ENCODE data around the gene SEMA4D. TPM values are rescaled to one million over a fixed set of nuclear protein-coding genes. Genes with fewer than 3 reads are reported as not detected.

SEMA4D gene
- total RNA-seq, 1 donor = 0.43 TPM

DNA sequence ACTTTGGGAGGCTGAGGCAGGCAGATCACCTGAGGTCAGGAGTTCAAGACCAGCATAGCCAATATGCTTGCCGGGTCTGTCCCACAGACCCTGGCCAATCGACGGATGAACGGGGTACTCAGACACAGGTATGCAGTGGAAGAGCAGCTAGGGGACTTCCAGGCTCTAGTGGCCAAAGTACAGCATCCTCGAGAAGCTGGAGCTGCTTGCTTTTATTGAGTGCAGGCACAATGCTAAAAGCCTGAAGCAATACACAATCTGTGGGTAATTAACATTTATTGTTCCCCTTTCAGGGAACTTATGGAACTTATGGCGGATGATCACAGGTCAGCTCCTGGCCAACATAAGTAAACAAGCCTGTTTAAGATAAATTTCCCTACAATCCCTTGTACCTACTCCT, 32.8 kb upstream of the SEMA4D start:
- no peak for DNase-seq (ENCODE audit: low read depth)
- no peak overlapping the region for H3K4me3 ChIP-seq (ENCODE audit: low read depth, low read length)
- TF ChIP-seq, protein P1, sequence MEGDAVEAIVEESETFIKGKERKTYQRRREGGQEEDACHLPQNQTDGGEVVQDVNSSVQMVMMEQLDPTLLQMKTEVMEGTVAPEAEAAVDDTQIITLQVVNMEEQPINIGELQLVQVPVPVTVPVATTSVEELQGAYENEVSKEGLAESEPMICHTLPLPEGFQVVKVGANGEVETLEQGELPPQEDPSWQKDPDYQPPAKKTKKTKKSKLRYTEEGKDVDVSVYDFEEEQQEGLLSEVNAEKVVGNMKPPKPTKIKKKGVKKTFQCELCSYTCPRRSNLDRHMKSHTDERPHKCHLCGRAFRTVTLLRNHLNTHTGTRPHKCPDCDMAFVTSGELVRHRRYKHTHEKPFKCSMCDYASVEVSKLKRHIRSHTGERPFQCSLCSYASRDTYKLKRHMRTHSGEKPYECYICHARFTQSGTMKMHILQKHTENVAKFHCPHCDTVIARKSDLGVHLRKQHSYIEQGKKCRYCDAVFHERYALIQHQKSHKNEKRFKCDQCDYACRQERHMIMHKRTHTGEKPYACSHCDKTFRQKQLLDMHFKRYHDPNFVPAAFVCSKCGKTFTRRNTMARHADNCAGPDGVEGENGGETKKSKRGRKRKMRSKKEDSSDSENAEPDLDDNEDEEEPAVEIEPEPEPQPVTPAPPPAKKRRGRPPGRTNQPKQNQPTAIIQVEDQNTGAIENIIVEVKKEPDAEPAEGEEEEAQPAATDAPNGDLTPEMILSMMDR (IDR thresholded peaks at IDR 0.05; ENCODE audit: insufficient read depth, low read depth, low read length) = no peak

DNA sequence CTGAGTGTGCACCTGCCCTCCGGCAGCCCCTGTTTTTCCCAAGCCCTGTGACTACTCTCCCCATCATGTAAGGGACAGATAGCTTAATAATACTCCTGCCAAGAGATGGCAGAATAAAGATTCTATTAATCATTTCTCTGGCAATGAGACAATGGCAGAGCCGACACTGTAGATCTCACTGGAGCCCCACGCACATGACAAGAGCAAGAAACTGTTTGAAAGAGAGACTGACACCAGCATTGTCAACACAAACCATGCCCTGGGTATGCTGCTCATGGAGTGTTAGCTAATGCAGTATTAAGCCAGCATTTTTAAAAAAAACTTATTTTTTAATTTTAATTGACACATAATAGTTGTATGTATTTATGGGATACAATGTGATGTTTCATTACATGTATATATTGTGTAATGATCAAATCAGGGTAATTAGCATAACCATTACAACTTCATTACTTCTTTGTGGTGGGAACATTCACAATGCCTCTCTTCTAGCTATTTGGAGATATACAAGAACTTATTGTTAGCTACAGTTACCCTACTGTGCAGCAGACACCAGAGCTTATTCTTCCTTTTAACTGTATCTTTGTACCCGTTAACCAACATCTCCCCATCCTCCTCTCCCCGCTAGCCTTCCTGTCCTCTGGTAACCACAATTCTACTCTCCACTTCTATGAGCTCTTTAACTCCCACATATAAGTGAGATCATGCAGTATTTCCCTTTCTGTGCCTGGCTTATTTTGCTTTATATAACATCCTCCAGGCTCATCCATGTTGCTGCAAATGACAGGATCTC, 31.5 kb upstream of the SEMA4D start:
- H3K4me3 ChIP-seq (ENCODE audit: low read depth, low read length) = no peak overlapping the region
- DNase-seq (ENCODE audit: low read depth) = no peak
- TF ChIP-seq, protein P1 (IDR thresholded peaks at IDR 0.05; ENCODE audit: insufficient read depth, low read depth, low read length) = no peak

DNA sequence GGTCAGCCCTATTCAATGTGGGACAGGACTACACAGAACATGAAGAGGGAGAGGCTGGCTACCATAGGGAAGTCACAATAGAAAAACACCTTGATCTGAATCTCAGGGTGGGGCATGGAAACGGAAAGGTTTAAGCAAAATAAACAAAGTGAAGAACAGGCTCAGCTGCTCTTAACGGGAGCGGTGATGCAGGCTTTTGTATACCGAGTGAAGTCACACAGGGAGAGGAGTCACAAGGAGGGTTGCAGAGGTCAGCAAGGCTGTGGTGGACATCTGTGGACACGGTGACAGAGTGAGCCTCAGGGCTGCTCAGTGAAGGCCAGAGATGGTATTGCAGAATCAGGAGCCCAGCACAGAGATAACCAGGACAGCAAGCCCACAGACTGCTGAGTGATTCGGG, 30.6 kb upstream of the SEMA4D start:
- no peak for DNase-seq (ENCODE audit: low read depth)
- TF ChIP-seq, protein P1 (IDR thresholded peaks at IDR 0.05; ENCODE audit: insufficient read depth, low read depth, low read length) = no peak
- H3K4me3 ChIP-seq (ENCODE audit: low read depth, low read length) = no peak overlapping the region

DNA sequence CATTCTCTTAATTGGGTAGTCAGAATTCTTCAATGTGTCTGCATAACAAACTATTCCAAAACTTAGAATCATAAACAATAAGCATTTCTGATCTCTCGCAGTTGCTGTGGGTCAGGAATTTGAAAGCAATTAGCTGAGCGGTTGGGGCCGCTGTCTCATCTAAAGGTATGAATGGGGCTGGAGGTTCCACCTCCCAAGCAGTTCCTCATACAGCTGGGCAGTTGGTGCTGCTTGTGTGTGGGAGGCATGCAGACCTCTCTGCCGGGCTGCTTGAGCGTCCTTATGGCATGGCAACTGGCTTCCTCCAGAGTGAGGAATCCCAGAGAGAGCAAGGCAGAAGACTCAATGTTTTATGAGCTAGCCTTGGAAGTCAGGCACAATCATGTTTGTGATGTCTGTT, 30.2 kb upstream of the SEMA4D start:
- no peak for DNase-seq (ENCODE audit: low read depth)
- H3K4me3 ChIP-seq (ENCODE audit: low read depth, low read length) = no peak overlapping the region
- TF ChIP-seq, protein P1 (IDR thresholded peaks at IDR 0.05; ENCODE audit: insufficient read depth, low read depth, low read length) = no peak

DNA sequence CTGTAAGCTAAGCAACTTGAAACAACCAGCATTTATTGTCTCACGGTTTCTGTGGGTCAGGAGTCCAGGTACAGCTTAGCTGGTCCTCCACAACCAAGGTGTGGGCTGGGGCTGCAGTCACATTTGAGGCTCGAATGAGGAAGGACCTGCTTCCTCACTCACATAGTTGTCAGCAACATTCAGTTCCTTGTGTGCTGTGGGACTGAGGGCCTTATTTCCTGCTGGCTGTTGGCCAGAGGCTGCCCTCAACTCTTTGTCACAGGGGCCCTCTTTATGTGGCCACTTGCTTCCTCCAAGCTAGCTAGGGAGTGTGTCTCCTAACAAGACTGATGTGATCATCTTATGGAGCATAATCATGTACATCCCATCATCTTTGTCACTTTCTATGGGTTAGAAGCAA, 29.2 kb upstream of the SEMA4D start:
- TF ChIP-seq, protein P1 (IDR thresholded peaks at IDR 0.05; ENCODE audit: insufficient read depth, low read depth, low read length) = no peak
- H3K4me3 ChIP-seq (ENCODE audit: low read depth, low read length) = no peak overlapping the region
- DNase-seq (ENCODE audit: low read depth) = no peak

DNA sequence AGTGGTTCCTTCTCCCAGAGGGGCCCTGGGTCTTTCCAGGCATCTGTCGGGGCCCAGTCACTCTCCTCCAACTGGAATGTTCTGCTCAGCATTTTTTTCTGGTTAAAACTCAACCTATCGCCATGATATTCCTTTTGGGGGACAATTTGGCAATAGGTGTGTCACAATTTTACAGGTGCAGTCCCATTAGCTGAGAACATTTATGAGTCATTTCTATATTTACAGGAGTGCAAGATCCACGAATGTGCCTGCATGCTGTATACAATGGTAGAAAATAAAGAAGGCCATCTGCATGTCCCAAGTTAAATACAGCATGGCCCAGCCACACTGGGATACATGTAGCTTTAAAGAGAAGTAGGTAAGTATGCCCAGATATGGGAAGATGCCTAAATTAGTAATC, 28.8 kb upstream of the SEMA4D start:
- no peak for DNase-seq (ENCODE audit: low read depth)
- TF ChIP-seq, protein P1 (IDR thresholded peaks at IDR 0.05; ENCODE audit: insufficient read depth, low read depth, low read length) = no peak
- H3K4me3 ChIP-seq (ENCODE audit: low read depth, low read length) = no peak overlapping the region

Measured in fibroblast of villous mesenchyme (primary cell).